DND-41 (cell line): ENCODE measurements around the gene TEN1.

Experiments
- ATAC-seq: fragments of 200-7000 bp; cut with Tn5 transposase; 3 replicates; pipeline ENCODE4 v1.9.1; 2021; ENCODE audit warnings: low read depth; ENCODE audit not compliant: insufficient read depth
- DNase-seq: peaks from one replicate; pipeline ENCODE4 v3.0.0-alpha.2; 2020
- H2AFZ ChIP-seq: 2 replicates; pipeline ENCODE4 v1.6.0; 2012; ENCODE audit warnings: low read depth, low read length
- H3K27ac ChIP-seq: 2 replicates; pipeline ENCODE4 v1.5.1; 2012; ENCODE audit warnings: low read length, inconsistent platforms
- H3K27me3 ChIP-seq: fragments of 200-600 bp; sonication (generic); 2 replicates; pipeline ENCODE4 v1.6.0; 2012; ENCODE audit warnings: low read length, mild to moderate bottlenecking, inconsistent platforms; ENCODE audit not compliant: insufficient read depth, poor library complexity
- H3K36me3 ChIP-seq: 2 replicates; pipeline ENCODE4 v1.5.1; 2012; ENCODE audit warnings: low read length, inconsistent platforms; ENCODE audit not compliant: insufficient read depth
- H3K4me1 ChIP-seq: 2 replicates; pipeline ENCODE4 v1.5.1; 2012; ENCODE audit warnings: mild to moderate bottlenecking, low read length; ENCODE audit not compliant: insufficient read depth
- H3K4me2 ChIP-seq: 2 replicates; pipeline ENCODE4 v1.6.0; 2012; ENCODE audit warnings: mild to moderate bottlenecking, moderate library complexity, low read length, inconsistent platforms; ENCODE audit not compliant: insufficient read depth
- H3K4me3 ChIP-seq, 2 experiments: fragments of 200-600 bp in 1 of 2; shearing (Covaris generic) in 1 of 2; 2 replicates each; pipeline ENCODE4 v1.5.1; 2012 to 2016; ENCODE audit warnings: inconsistent platforms in 2 of 2, low read length in 2 of 2, mild to moderate bottlenecking in 2 of 2, low read depth in 1 of 2, moderate library complexity in 1 of 2
- H3K79me2 ChIP-seq: 2 replicates; pipeline ENCODE4 v1.6.0; 2012; ENCODE audit warnings: low read length, inconsistent platforms; ENCODE audit not compliant: insufficient read depth
- H3K9ac ChIP-seq: 2 replicates; pipeline ENCODE4 v1.6.0; 2012; ENCODE audit warnings: low read depth, mild to moderate bottlenecking, inconsistent platforms, low read length, moderate library complexity
- H3K9me3 ChIP-seq: 2 replicates; pipeline ENCODE4 v1.5.1; 2012; ENCODE audit warnings: low read length, moderate library complexity, mild to moderate bottlenecking, inconsistent platforms; ENCODE audit not compliant: insufficient read depth, severe bottlenecking
- H4K20me1 ChIP-seq: 2 replicates; pipeline ENCODE4 v1.6.0; 2012; ENCODE audit warnings: low read length; ENCODE audit not compliant: insufficient read depth
- EZH2 ChIP-seq: IDR thresholded peaks from 3 replicates; pipeline ENCODE4 v1.6.1; 2012; ENCODE audit warnings: borderline replicate concordance, low read depth, mild to moderate bottlenecking, moderate library complexity, low read length, inconsistent platforms; ENCODE audit not compliant: severe bottlenecking
- TF ChIP-seq, protein P1 (sequence below): IDR thresholded peaks from 2 replicates; pipeline ENCODE4 v1.5.1; 2012; ENCODE audit warnings: borderline replicate concordance, low read length, moderate library complexity, mild to moderate bottlenecking; ENCODE audit not compliant: poor library complexity, severe bottlenecking; ENCODE audit errors: extremely low read depth

TEN1 gene, protein sequence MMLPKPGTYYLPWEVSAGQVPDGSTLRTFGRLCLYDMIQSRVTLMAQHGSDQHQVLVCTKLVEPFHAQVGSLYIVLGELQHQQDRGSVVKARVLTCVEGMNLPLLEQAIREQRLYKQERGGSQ

DNA sequence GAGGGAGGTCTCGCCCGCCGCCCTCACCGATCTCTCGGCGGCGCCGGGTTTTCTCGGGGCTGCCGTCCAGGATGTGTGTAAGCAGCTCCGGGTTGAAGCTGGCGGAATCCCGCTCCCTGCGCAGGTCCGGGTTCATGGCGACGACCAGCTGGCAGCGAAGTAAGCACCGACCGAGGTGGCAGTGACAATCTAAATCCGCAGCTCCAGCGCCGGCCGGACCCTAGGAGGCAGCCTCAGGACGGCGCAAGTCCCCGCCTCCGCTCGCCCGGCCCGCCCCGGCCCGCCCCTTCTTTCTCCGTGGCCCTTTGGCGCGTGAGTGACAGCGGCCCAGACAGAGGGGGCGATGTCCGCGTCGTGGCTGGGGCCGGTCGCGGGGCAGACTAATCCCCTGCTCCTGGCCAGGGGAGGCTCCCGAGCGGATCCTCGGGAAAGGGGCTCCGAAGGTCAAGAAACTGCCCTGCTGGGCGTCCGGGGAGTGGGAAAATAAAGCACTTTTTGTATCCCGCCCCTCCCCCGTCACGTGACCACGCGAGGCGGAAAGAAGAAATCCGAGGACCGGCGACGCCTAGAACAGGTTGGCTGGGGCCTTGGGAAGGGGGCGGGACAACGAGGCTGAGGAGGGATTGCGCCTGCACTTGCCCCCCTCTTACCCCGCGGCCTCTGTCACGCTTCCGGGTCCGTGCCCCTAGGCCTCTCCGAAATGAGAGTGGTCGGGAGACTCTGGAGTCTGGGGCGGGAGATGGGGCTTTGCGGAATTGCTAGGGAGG is at the start of gene TEN1, which contains the start of gene ACOX1:
Gene TEN1, plus strand, starts transcription at position 303 of the 767 bp plus-strand sequence. CDS start 6,953 bp downstream, outside the sequence.
Gene ACOX1, minus strand, starts transcription at position 229 of the 767 bp plus-strand sequence. Its CDS starts 93 bp downstream, at position 136.
- H2AFZ ChIP-seq, result peak within 1 kb of the TSS; percentile 93
- no peaks in the 10 kb centered on the region; the same call in 1 of the 2 replicates for H3K36me3 ChIP-seq
- peak within 1 kb of the TSS; percentile 98 for H3K27ac ChIP-seq
- H3K27me3 ChIP-seq, result no peaks in the 10 kb centered on the region
- H3K4me3 ChIP-seq, result peak within 1 kb of the TSS; percentile 73 to 83
- no peaks in the 10 kb centered on the region for H4K20me1 ChIP-seq
- H3K9ac ChIP-seq, result peak within 1 kb of the TSS; percentile 78
- TF ChIP-seq EZH2, result no peak
- TF ChIP-seq, protein P1, sequence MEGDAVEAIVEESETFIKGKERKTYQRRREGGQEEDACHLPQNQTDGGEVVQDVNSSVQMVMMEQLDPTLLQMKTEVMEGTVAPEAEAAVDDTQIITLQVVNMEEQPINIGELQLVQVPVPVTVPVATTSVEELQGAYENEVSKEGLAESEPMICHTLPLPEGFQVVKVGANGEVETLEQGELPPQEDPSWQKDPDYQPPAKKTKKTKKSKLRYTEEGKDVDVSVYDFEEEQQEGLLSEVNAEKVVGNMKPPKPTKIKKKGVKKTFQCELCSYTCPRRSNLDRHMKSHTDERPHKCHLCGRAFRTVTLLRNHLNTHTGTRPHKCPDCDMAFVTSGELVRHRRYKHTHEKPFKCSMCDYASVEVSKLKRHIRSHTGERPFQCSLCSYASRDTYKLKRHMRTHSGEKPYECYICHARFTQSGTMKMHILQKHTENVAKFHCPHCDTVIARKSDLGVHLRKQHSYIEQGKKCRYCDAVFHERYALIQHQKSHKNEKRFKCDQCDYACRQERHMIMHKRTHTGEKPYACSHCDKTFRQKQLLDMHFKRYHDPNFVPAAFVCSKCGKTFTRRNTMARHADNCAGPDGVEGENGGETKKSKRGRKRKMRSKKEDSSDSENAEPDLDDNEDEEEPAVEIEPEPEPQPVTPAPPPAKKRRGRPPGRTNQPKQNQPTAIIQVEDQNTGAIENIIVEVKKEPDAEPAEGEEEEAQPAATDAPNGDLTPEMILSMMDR, result no peak
- peak; percentile 98 for DNase-seq
- peak; percentile 98 for ATAC-seq
- H3K4me2 ChIP-seq, result peak within 1 kb of the TSS; percentile 74
- no peaks in the 10 kb centered on the region for H3K9me3 ChIP-seq
- H3K79me2 ChIP-seq, result peaks cover 30% of the 10 kb centered on the region
- peaks cover 36% of the 10 kb centered on the region for H3K4me1 ChIP-seq

DNA sequence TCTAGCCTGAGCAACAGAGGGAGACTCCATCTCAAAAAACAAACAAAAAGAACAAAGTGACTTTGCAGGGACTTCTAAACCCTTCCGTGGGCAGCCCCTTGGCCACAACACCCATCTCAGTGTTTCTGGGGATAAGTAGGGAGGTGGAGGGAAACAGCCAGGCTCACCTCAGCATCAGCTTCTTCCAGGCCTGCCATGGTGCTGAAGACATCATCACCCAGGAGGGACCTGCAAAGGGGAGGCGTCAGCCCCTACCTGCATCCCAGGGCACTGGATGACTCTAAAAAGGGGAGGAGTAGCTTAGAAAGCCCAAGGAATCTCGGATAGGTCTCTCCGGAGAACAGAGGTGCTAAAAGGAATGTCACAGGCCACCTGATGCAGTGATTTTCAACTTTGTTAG is 48.0 kb upstream of the TEN1 start:
- H3K4me1 ChIP-seq, result no peaks in the 10 kb centered on the region
- DNase-seq (no peak), ATAC-seq (no peak)
- no peak overlapping the region for H2AFZ ChIP-seq
- TF ChIP-seq, protein P1, result no peak
- TF ChIP-seq EZH2, result no peak
- H3K79me2 ChIP-seq, result no peaks in the 10 kb centered on the region
- H3K4me3 ChIP-seq, result no peak overlapping the region
- H3K36me3 ChIP-seq, result 0 out of 2 replicates have a peak, but pooled peaks cover 7% of the 10 kb centered on the region
- no peaks in the 10 kb centered on the region for H4K20me1 ChIP-seq
- no peaks in the 10 kb centered on the region for H3K27me3 ChIP-seq
- H3K9me3 ChIP-seq, result no peaks in the 10 kb centered on the region
- no peak overlapping the region for H3K9ac ChIP-seq
- no peak overlapping the region for H3K27ac ChIP-seq
- no peak overlapping the region for H3K4me2 ChIP-seq

DNA sequence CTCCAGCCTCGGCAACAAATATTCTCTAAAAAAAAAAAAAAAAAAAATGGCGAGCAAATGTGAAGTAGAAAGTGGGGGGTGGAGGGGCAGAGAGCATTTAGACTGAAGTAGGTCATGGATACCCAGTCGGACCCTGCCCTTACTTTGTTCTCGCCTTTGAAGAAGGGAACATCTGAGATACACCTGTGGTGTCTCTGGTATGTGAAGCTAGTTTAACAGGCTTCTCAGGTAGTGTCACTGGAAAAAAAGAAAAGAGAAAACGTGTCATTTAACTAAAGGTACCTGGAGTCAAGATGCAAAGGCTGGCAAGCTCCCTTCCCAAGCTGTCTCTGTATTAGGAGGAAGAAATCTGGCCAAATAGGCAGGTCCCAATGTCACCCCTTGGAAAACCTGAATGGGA is 46.2 kb upstream of the TEN1 start:
- no peaks in the 10 kb centered on the region for H3K79me2 ChIP-seq

More for the DNA sequence above, 46.2 kb upstream of the TEN1 start:
- DNase-seq, result no peak
- Histone ChIP-seq H3K4me1 (no peaks in the 10 kb centered on the region), H3K36me3 (no peaks in the 10 kb centered on the region), H3K27ac (no peak overlapping the region), H3K4me2 (no peak overlapping the region), H3K27me3 (no peaks in the 10 kb centered on the region), H2AFZ (no peak overlapping the region), H3K9ac (no peak overlapping the region), H3K9me3 (no peaks in the 10 kb centered on the region), H3K4me3 (no peak overlapping the region), H4K20me1 (no peaks in the 10 kb centered on the region)
- no peak for ATAC-seq
- TF ChIP-seq, protein P1, result no peak
- TF ChIP-seq EZH2, result no peak
